B cell (primary cell): Measurements from ENCODE around the gene YIPF2. TPM values are rescaled to one million over a fixed set of nuclear protein-coding genes. Genes with fewer than 3 reads are reported as not detected.

Experiments used
- ATAC-seq: fragments of 200-7000 bp; cut with Tn5 transposase; one replicate; pipeline ENCODE4 v1.10.0; 2021; ENCODE audit warnings: low read depth, mild to moderate bottlenecking, moderate number of reproducible peaks, moderate library complexity
- CTCF ChIA-PET: fragments of 350-600 bp; sonication (Branson Sonifier 250); formaldehyde crosslinking; loops from one replicate; lab custom pipeline; 2021; ENCODE audit warnings: antibody characterized with exemption, inconsistent platforms; lab: Charles Lee
- POLR2A ChIA-PET: fragments of 350-600 bp; sonication (Branson Sonifier 250); formaldehyde crosslinking; loops from one replicate; lab custom pipeline; 2021; ENCODE audit warnings: antibody characterized with exemption; lab: Charles Lee
- DNase-seq: peaks from one replicate; pipeline ENCODE4 v3.0.0; 2013
- H2AFZ ChIP-seq: 2 replicates; pipeline ENCODE4 v1.6.1; 2012; ENCODE audit warnings: mild to moderate bottlenecking, low read depth, low read length; ENCODE audit not compliant: insufficient read depth, poor library complexity, severe bottlenecking
- H3K27ac ChIP-seq, 2 donors: 1 replicate in 1 of 2; 2 replicates in 1 of 2; pipeline ENCODE4 v1.5.1; 2012 to 2013; ENCODE audit warnings: low read length in 2 of 2, mild to moderate bottlenecking in 2 of 2, moderate library complexity in 1 of 2
- H3K27me3 ChIP-seq, 4 experiments: fragments of 200-600 bp in 1 of 4; sonication (generic) in 1 of 4; replicated peaks in 1 of 4; 1 replicate in 2 of 4; 2 replicates in 2 of 4; pipeline versions ENCODE4 v1.6.1 to v1.7.0; 2013 to 2016; ENCODE audit warnings: low read length in 3 of 4, mild to moderate bottlenecking in 2 of 4, mixed read lengths in 1 of 4, moderate library complexity in 1 of 4; ENCODE audit not compliant: insufficient read depth in 4 of 4, control insufficient read depth in 3 of 4; ENCODE audit errors: control extremely low read depth in 1 of 4
- H3K36me3 ChIP-seq, 2 experiments: replicated peaks in 1 of 2; 1 replicate in 1 of 2; 2 replicates in 1 of 2; pipeline versions ENCODE4 v1.6.1 to v1.7.1; 2013; ENCODE audit warnings: low read length in 1 of 2; ENCODE audit not compliant: insufficient read depth in 2 of 2, control insufficient read depth in 1 of 2; ENCODE audit errors: control extremely low read depth in 1 of 2, extremely low read depth in 1 of 2
- H3K4me1 ChIP-seq, 2 donors: fragments of 200-600 bp in 1 of 2; sonication (generic) in 1 of 2; 1 replicate in 1 of 2; 2 replicates in 1 of 2; pipeline versions ENCODE4 v1.5.1 to v1.6.1; 2013 to 2017; ENCODE audit warnings: low read length in 2 of 2; ENCODE audit not compliant: control insufficient read depth in 2 of 2, insufficient read depth in 2 of 2
- H3K4me2 ChIP-seq: replicated peaks from 2 replicates; pipeline ENCODE3; 2012; ENCODE audit warnings: mild to moderate bottlenecking, low read depth, low read length; ENCODE audit not compliant: poor library complexity, severe bottlenecking
- H3K4me3 ChIP-seq, 5 experiments: fragments of 200-600 bp in 1 of 5; sonication (generic) in 1 of 5; 1 replicate in 3 of 5; 2 replicates in 2 of 5; pipeline versions ENCODE4 v1.5.1 to v1.7.0; 2011 to 2016; ENCODE audit warnings: low read length in 4 of 5, mild to moderate bottlenecking in 4 of 5, low read depth in 2 of 5, control low read depth in 1 of 5, moderate library complexity in 1 of 5; ENCODE audit not compliant: insufficient read depth in 1 of 5; ENCODE audit errors: control extremely low read depth in 1 of 5, extremely low read depth in 1 of 5
- H3K79me2 ChIP-seq: fragments of 200-600 bp; sonication (generic); one replicate; pipeline ENCODE4 v1.6.0; 2016; ENCODE audit warnings: low read length; ENCODE audit not compliant: control insufficient read depth, insufficient read depth
- H3K9ac ChIP-seq: fragments of 200-600 bp; sonication (generic); 2 replicates; pipeline ENCODE4 v1.6.1; 2017; ENCODE audit warnings: mild to moderate bottlenecking, low read length, moderate library complexity
- H3K9me3 ChIP-seq, 3 donors: one replicate each; pipeline versions ENCODE4 v1.6.1 to v1.7.1; 2013; ENCODE audit warnings: low read length in 2 of 3; ENCODE audit not compliant: control insufficient read depth in 2 of 3, insufficient read depth in 1 of 3; ENCODE audit errors: control extremely low read depth in 1 of 3
- H4K20me1 ChIP-seq: 2 replicates; pipeline ENCODE4 v1.6.0; 2012; ENCODE audit warnings: mild to moderate bottlenecking, low read length; ENCODE audit not compliant: insufficient read depth, control insufficient read depth, poor library complexity, severe bottlenecking
- H3K27ac Mint-ChIP-seq: one replicate; pipeline ENCODE4 v1.8.0; 2021; ENCODE audit warnings: mixed read lengths
- H3K27me3 Mint-ChIP-seq: one replicate; pipeline ENCODE4 v1.8.0; 2021; ENCODE audit warnings: mixed read lengths
- H3K4me1 Mint-ChIP-seq: one replicate; pipeline ENCODE4 v1.8.0; 2021; ENCODE audit warnings: mixed read lengths
- H3K4me3 Mint-ChIP-seq: one replicate; pipeline ENCODE4 v1.8.0; 2021; ENCODE audit warnings: mixed read lengths
- H3K9me3 Mint-ChIP-seq: one replicate; pipeline ENCODE4 v1.8.0; 2022; ENCODE audit warnings: mixed read lengths; ENCODE audit not compliant: insufficient read depth
- EZH2 ChIP-seq: IDR thresholded peaks from 2 replicates; pipeline ENCODE4 v1.6.1; 2012; ENCODE audit warnings: borderline replicate concordance, low read depth, mild to moderate bottlenecking, moderate library complexity, low read length; ENCODE audit not compliant: insufficient read depth, poor library complexity, severe bottlenecking
- WGBS: methylation state at CpG from one replicate; pipeline ENCODE4 v1.1.5; 2013; ENCODE audit warnings: missing lambda C conversion rate; ENCODE audit not compliant: insufficient coverage; 5-methylcytosine and 5-hydroxymethylcytosine counted together
- intact Hi-C: fragments of 100-400 bp; cut with micrococcal nuclease; formaldehyde crosslinking; loops from one replicate; pipeline ENCODE4 v1.10.0; 2022
- polyA plus RNA-seq: library from polyadenylated mRNA; depleted of rRNA; stranded (reverse); fragments of >200 nt; gene quantifications from 2 replicates; pipeline ENCODE4 v1.2.3, GENCODE V29; 2012
- total RNA-seq, 2 donors: library from RNA; stranded (reverse); fragments of 120-200 nt in 1 of 2; gene quantifications; 1 replicate in 1 of 2; 2 replicates in 1 of 2; pipeline versions ENCODE4 v1.2.3 to v1.2.4, GENCODE V29; 2013 to 2022
- TF ChIP-seq, protein P1 (sequence below): fragments of 200-600 bp; IDR thresholded peaks from one replicate; pipeline ENCODE4 v1.8.0; 2022; ENCODE audit warnings: antibody characterized with exemption, mild to moderate bottlenecking

Gene YIPF2
- total and polyA plus RNA-seq, 2 donors (not counting 1 experiment from before 2014, with no cell fraction given), result 19.8 to 34.8 TPM

DNA sequence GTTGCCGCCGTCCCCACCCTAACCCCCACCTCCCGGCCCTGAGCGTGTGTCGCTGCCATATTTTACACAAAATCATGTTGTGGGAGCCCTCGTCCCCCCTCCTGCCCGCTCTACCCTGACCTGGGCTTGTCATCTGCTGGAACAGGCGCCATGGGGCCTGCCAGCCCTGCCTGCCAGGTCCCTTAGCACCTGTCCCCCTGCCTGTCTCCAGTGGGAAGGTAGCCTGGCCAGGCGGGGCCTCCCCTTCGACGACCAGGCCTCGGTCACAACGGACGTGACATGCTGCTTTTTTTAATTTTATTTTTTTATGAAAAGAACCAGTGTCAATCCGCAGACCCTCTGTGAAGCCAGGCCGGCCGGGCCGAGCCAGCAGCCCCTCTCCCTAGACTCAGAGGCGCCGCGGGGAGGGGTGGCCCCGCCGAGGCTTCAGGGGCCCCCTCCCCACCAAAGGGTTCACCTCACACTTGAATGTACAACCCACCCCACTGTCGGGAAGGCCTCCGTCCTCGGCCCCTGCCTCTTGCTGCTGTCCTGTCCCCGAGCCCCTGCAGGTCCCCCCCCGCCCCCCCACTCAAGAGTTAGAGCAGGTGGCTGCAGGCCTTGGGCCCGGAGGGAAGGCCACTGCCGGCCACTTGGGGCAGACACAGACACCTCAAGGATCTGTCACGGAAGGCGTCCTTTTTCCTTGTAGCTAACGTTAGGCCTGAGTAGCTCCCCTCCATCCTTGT lies 6.4 kb downstream of the YIPF2 start:
- Histone ChIP-seq H3K4me3 (no peak overlapping the region), H2AFZ (no peak overlapping the region), H3K79me2 (no peaks in the 10 kb centered on the region), H3K9me3 (no peaks in the 10 kb centered on the region), H3K4me2 (no peak overlapping the region), H3K27me3 (no peaks in the 10 kb centered on the region), H3K36me3 (peaks cover 0 to 26% of the 10 kb centered on the region in 2 experiments), H3K27ac (no peak overlapping the region), H3K9ac (no peak overlapping the region), H4K20me1 (no peaks in the 10 kb centered on the region), H3K4me1 (no peaks in the 10 kb centered on the region)
- intact Hi-C loops, result no loop called here
- Mint-ChIP-seq H3K27ac (no peak overlapping the region), H3K4me3 (no peak overlapping the region), H3K27me3 (no peaks in the 10 kb centered on the region), H3K4me1 (peaks cover 4% of the 10 kb centered on the region), H3K9me3 (no peaks in the 10 kb centered on the region)
- DNase-seq (no peak), ATAC-seq (no peak)
- ChIA-PET CTCF (interaction anchor here (1.0 kb wide), 1 partner anchor 117 kb away, joined by 3 read pairs; no protein-coding TSS in a partner anchor), POLR2A (no interaction called here)
- 94% methylated on average over 18 of the region's 33 CpGs for WGBS
- no peak for TF ChIP-seq EZH2
- TF ChIP-seq, protein P1, sequence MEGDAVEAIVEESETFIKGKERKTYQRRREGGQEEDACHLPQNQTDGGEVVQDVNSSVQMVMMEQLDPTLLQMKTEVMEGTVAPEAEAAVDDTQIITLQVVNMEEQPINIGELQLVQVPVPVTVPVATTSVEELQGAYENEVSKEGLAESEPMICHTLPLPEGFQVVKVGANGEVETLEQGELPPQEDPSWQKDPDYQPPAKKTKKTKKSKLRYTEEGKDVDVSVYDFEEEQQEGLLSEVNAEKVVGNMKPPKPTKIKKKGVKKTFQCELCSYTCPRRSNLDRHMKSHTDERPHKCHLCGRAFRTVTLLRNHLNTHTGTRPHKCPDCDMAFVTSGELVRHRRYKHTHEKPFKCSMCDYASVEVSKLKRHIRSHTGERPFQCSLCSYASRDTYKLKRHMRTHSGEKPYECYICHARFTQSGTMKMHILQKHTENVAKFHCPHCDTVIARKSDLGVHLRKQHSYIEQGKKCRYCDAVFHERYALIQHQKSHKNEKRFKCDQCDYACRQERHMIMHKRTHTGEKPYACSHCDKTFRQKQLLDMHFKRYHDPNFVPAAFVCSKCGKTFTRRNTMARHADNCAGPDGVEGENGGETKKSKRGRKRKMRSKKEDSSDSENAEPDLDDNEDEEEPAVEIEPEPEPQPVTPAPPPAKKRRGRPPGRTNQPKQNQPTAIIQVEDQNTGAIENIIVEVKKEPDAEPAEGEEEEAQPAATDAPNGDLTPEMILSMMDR, result no peak

DNA sequence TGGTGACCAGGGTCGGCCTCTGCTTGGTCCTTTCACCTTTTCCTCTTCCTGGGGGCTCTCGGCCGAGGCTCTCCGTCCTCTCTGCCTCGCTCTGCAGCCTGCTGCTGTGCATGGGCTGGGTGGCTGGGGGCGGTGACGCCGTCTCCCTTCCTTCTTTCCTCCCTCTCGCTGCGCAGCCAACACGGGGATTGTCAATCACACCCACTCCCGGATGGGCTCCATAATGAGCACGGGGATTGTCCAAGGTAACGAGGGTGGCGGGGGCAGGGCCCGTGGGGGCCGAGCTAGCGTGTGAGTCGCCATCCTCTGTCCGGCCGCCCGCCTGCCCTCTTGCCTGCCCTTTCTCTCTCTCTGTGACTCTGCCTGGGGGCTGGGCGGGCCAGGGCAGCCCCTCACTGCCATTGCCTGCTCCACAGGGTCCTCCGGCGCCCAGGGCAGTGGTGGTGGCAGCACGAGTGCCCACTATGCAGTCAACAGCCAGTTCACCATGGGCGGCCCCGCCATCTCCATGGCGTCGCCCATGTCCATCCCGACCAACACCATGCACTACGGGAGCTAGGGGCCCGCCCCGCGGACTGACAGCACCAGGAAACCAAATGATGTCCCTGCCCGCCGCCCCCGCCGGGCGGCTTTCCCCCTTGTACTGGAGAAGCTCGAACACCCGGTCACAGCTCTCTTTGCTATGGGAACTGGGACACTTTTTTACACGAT lies 7.1 kb downstream of the YIPF2 start:
- ChIA-PET POLR2A (no interaction called here), CTCF (interaction anchor here (1.0 kb wide), 1 partner anchor 117 kb away, joined by 3 read pairs; no protein-coding TSS in a partner anchor)
- H3K27me3 ChIP-seq, result no peaks in the 10 kb centered on the region
- no peak overlapping the region for H3K4me3 ChIP-seq
- no peak overlapping the region for H3K27ac ChIP-seq
- no peaks in the 10 kb centered on the region for H4K20me1 ChIP-seq
- Mint-ChIP-seq H3K27me3 (no peaks in the 10 kb centered on the region), H3K4me3 (no peak overlapping the region), H3K4me1 (peaks cover 4% of the 10 kb centered on the region), H3K27ac (no peak overlapping the region), H3K9me3 (no peaks in the 10 kb centered on the region)
- no peaks in the 10 kb centered on the region for H3K4me1 ChIP-seq
- no peak overlapping the region for H3K4me2 ChIP-seq
- intact Hi-C loops, result no loop called here
- ATAC-seq, result no peak
- no peaks in the 10 kb centered on the region for H3K79me2 ChIP-seq
- WGBS, result 97% methylated on average over 43 of the region's 43 CpGs
- H2AFZ ChIP-seq, result no peak overlapping the region
- no peak for DNase-seq
- peaks cover 0 to 27% of the 10 kb centered on the region in 2 experiments for H3K36me3 ChIP-seq
- TF ChIP-seq EZH2, result no peak
- TF ChIP-seq, protein P1, result no peak
- H3K9me3 ChIP-seq, result no peaks in the 10 kb centered on the region
- no peak overlapping the region for H3K9ac ChIP-seq
